GM12801 (cell line): Measurements from ENCODE around the gene SEMA3F.

Source experiments
- TF ChIP-seq, protein P1 (sequence below): IDR thresholded peaks from one replicate; pipeline ENCODE4 v1.5.1; 2011; ENCODE audit warnings: control low read depth; ENCODE audit not compliant: insufficient read length; ENCODE audit errors: extremely low read depth

SEMA3F gene

GRCh38 chr3:50140990-50141389 lies 14.1 kb upstream of the SEMA3F start:
- TF ChIP-seq, protein P1, sequence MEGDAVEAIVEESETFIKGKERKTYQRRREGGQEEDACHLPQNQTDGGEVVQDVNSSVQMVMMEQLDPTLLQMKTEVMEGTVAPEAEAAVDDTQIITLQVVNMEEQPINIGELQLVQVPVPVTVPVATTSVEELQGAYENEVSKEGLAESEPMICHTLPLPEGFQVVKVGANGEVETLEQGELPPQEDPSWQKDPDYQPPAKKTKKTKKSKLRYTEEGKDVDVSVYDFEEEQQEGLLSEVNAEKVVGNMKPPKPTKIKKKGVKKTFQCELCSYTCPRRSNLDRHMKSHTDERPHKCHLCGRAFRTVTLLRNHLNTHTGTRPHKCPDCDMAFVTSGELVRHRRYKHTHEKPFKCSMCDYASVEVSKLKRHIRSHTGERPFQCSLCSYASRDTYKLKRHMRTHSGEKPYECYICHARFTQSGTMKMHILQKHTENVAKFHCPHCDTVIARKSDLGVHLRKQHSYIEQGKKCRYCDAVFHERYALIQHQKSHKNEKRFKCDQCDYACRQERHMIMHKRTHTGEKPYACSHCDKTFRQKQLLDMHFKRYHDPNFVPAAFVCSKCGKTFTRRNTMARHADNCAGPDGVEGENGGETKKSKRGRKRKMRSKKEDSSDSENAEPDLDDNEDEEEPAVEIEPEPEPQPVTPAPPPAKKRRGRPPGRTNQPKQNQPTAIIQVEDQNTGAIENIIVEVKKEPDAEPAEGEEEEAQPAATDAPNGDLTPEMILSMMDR: no peak

DNA sequence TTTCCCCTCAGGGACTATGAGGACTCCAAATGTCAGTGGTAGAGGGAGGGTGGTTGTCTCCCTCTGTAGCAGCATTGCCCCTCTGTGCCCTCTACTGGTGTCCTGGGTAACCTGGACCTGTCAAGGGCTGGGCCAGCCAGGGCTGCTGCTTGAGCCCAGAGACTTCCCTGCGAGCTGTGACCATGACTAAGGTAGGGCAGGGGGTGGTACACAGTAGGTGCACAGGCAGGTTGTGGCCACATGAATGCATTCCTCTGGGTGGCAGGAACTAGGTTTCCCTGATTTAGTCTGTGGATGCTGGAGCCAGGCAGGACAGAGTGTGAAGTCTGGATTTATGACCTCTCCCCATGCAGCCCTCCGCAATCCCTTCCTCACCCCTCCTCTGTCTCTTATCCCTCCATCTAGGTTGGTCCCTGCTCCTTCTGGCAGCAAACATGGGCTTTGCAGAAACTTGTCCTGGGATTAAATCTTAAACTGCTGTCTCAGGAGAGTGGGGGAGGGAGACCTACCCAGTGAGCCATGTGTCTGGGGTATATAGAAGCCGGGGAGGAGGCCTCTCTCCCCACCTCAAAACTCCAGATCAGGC lies 8.7 kb upstream of the SEMA3F start:
- TF ChIP-seq, protein P1: no peak

- TF ChIP-seq, protein P1: no peak
These were observed 8.1 kb upstream of the SEMA3F start for GRCh38 chr3:50147016-50147415.

GRCh38 chr3:50147447-50147846 lies 7.7 kb upstream of the SEMA3F start:
- TF ChIP-seq, protein P1: no peak

DNA sequence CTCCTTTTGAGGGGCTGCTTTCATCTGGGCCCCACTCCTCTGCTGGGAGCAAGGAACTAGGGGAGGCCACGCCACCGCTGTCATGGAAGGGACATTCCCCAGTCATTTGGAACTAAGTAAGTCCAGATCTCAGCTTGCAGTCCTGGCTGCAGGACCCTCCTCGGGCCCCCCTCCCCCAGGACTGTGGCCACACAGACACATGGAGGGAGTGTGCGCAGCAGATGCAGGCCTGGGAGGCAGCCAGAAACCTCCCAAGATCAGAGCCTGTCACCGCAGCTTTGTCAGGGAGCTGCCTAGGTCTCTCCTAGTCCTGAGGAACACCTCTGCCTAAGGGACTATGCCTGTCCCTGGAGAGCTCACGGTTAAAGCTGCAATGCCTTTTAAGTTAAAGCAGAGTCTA lies 7.3 kb upstream of the SEMA3F start:
- TF ChIP-seq, protein P1: no peak

DNA sequence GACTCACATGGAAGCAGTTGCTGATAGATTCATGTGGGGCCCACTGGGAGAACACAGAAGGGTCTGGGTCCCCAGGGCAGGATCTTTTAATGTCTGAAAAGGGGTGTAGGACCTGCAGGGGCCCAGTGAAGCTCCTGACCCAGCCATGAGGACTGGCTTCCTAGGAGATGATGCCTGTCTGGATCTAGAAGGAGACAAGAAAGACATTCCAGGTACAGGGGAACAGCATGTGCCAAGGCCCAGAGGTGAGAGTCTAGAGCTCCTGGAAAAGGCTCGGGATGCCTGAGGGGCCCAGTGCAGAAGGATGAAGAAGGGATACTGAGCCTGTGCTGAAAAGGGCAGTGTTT lies 4.7 kb upstream of the SEMA3F start:
- TF ChIP-seq, protein P1: no peak

DNA sequence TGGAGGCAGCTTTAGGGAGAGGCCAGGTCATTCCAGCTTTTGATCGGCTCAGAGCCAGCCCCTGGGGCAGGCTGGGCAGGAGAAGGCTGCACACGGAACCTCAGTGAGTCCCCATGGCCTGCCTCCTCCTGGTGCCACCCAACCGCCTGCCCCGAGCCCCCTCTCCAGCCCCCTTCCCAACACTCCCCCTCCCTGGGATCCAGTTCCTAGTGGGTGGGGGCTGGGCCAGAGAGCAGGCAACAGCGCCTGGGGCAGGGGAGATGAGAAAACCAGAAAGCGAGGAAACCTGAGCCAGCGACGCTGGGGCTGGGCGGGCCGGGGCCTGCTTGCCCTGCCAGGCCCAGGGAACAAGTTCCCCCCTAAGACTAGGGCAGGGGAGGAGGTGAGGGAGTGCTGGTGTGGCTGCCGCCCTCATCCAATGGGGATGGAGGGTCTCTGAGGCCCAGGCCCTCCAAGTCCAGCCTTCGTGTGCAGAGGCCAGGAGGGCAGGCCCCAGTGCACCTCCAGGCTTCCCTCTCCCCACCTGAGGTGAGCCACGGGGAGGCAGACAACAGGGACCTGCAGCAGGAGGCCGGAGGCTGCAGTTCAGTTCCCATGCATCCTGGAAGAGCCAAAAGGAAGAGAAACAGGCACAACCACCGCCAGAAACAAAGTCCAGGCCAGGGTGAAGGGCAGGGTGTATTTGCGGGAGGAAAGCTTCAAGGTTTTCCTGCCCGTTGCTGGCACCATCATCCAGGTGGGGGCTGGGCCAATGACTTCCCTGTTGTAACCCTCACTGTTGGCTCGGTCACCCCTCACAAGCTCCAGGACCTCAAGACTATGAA lies 4.0 kb upstream of the SEMA3F start:
- TF ChIP-seq, protein P1: no peak
